GM18519 (cell line): ENCODE measurements around the gene FOXP1.

Experiments used
- ATAC-seq: cut with Tn5 transposase; IDR thresholded peaks from one replicate; pipeline ENCODE4 v1.9.1; 2021; ENCODE audit warnings: mild to moderate bottlenecking, moderate library complexity; ENCODE audit not compliant: unreplicated experiment, low FRiP score

The FOXP1 gene

DNA sequence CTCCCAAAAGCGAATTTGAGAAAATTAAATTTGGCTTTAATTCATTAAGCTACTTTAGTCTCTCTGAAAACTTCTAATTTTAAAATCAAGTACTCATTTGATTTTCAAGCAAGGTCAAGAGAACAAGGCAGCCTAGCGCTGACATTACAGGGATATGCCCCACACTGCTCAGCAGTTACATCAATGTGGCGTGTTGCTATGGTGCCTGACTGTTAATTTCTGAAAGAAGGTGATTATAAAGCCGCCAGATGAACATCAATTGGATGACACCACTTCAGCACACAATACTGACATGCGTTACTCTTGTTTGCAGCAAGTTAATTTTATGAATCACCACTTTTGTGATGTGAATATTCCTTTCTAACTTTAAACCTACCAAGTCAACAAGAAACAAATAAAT, 284.4 kb downstream of the FOXP1 start:
- ATAC-seq = no peak

DNA sequence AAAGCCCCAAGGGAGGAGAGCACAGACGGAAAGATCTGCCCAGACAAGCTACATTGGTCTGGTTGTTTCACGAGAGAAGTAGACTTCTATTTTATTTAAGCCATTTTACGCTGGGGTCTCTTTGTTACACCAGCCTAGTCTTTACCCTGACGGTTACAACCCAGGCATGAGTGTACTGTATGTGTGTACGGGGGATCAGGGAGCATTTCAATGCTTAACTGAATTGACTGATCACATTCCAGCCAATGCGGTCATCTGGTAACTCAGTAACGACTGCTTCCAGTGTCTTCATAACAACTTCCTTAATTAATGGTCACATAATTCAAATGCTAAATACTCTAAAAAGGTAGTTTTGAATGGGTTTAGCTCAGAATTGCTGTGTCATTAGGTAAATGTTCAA, 288.6 kb downstream of the FOXP1 start:
- ATAC-seq = no peak

DNA sequence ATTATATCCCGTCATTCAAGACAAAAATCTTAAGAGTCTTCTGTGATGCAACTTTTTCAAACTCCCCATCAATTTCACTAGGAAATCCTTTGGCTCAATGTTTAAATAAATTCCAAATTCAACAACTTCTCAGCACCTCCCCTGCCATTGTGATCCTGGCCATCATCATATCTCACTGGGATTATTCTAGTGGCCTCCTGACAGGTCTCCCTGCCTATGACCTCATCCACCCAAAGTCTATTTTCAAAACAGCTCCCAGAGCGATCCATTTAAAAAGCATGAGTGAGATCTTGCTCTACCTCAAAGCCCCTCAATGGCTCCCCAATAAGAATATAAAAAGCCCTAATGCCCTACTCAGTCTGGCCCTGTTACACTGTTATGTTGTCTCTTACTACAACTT, 293.2 kb downstream of the FOXP1 start:
- ATAC-seq = no peak

DNA sequence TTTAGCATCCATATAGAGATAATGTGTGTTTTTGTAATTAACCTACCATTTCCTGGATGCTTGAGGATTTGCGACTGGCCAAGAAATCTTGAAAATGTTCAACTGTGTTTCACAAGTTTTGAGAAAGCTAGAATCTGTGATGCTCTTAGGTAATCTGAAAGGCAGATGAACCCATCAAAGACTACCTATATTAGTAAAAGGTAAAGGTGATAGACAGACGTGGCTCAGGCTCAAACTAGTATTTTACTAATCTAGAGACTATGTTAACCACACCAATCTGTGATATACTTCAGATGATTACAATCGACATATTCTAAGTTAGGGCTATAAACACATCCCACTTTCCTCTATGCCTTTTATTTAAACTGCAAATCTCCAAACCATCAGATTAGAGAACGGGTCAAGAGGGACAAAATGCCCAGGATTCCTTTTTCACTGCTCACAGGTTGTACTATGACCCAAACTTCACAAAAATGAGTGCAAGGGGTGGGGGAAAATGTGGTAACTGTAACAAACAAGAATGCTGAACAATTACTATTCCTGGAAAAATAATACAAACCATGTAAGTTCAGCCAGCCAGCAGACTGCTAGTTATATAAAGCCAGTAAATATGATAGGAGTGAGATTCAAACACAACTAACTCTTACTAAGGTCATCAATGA, 295.1 kb downstream of the FOXP1 start:
- no peak for ATAC-seq

DNA sequence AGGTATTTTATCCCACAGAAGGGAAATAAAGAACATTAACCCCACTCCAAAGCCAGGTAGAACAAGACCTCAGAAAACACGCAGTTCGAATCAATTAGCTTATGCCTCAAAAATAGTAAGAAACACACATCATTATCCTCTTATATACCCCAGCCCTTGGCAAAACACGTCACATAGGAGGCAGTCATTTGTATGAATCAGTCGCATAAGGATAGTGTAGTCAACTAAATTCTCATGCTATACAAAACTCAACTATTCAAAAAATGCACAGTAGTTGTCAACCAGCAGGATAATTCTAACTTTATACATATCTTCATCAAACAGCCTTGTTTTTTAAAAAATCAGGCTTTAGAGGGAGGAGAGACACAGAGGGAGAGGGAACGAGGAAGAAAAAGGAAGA, 298.4 kb downstream of the FOXP1 start:
- ATAC-seq = no peak

DNA sequence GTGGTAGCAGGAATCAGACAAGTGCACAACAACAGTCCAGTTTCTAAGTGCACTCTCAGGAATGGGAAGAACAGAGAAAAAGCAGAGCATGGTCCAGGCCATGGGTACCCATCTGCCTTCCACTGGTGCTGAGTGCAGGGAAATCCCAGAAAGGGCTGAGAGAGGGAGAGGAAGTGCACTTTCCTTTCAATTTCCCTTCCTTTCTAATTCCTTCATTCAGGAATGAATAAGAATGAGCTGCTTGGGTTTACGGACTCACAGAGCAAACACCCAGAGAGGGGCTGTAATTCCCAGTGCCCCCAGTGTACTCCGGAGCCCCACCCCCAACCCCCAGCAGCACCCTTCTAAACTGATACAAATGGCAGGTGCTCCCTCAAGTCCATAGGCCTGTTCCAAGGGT, 300.6 kb downstream of the FOXP1 start:
- no peak for ATAC-seq

DNA sequence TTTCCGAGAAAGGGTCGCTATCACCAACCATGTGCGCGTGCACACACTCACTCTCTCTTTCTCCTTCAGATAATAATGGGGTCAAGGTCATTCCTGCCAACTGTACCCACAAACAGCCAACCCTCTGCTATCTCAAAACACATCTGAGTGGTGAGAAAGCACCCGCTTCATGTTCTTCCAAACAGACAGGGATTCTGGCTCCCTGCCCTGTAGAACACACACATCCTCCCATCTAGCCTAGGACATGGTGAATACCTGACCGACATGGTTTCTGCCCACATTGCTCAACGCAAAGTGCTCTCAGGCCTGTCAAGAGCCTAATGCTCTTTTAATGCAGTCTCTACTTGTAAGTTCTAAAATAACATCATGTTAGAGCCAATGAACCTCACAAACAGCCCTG, 302.2 kb downstream of the FOXP1 start:
- no peak for ATAC-seq

DNA sequence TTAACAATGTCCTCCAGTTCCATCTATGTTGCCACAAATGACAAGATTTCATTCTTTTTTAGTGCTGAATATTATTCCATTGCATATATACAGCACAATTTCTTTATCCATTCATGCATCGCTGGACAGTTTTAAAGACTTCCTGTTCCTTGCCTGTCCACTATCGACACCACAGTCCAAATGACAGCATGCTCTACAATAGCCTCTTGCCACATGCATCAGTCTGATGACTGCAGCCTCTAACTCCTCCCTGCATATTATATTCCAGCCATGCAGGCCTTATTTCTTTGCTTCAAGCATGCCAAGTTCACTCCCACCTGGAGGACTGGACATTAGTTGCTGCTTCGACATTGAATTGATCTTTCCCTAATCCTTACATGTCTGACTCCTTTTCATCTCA, 306.2 kb downstream of the FOXP1 start:
- ATAC-seq = no peak

DNA sequence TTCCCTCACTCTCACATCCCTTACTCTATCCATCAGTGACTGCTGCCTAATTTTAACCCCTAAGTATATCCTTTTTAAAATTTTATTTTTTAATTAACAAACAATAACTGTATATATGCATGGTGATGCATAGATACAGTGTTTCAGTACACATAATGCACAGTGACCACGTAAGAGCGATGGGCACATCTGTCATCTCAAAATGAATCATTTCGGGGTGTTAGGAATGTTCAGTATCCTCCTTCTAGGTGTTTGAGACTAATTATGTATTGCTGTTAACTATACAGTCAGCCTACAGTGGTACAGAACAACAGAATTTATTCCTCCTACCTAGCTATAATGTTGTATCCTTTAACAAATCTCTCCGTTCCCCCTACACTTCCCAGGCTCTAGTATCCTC, 307.0 kb downstream of the FOXP1 start:
- no peak for ATAC-seq

DNA sequence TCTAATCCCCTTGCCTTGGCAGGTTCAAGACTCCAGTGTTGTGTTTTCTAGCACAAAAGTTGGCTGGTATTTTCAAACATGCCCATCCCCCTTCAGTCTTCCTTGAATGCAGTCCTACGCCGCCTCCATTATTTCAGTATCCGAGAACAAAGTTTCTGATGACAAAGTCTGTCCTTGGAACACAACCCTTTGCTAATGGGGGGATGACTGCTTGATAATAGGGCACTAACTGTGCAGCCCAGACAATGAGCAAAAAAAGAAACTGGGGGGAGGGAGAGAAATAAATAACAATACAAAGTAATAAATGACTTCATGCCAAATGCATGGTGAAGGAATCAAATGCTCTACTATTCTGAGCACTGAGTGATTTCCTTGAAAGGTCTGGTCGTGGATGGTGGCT, 310.1 kb downstream of the FOXP1 start:
- no peak for ATAC-seq

DNA sequence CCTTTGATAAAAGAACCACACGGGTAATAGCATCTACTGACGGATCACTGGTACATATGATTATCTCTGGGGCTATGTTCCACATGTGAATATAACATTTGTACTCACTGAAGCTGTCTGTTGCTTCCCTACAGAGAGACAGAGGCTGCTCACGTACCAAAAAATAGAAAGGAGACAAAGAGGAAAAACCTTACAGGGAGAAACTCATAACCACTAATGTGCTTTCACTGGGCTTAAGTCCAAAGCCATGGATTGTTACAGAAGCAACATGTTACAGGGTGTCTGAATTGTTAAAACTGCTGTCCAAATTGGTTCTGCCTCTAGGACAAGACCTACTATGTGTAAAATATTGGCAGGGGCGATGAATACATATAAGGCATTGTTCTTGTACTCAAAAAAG, 311.9 kb downstream of the FOXP1 start:
- no peak for ATAC-seq

DNA sequence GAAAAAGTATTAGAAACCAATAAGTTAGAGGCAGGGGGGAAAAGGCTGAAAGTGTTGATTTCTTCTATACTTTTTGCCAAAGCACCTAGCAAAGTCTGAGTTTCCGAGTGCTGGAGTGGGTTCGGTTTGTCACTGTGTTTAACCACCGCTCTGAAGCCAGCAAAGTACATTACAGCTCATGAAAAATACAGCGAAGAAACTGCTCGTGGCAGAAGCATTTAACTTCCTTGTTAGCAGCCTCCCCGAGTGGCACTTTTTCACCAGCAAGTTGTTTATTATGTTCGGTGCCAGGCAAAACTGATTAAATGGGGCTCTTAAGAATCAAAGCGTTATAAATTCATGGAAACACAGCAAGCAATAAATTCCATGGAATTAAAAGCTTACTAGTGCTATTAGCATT, 313.6 kb downstream of the FOXP1 start:
- no peak for ATAC-seq

DNA sequence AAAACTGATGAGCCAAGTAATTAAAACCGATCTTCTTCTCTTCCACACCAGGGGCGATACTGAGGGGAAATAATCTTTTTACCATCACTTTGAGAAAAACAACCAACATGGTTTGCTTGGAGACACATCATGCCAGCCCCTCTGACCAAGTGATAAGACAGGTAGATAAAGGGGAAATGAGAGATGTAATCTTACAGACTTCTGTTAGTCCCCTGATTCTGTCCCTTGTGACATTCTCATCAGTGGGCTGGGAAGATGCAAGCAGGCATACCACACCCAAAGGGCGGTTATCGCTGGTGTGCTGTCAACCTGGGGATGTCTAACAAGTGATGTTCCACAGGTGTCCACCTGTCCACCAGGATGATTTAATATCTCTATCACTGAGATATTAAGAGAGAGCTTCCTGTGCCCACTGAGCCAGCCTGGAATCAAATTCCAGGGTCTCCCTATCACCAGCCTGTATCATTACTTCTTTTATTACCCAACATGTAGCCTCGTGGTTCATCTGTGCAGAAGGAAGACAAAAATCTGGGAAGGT, 315.0 kb downstream of the FOXP1 start:
- no peak for ATAC-seq

DNA sequence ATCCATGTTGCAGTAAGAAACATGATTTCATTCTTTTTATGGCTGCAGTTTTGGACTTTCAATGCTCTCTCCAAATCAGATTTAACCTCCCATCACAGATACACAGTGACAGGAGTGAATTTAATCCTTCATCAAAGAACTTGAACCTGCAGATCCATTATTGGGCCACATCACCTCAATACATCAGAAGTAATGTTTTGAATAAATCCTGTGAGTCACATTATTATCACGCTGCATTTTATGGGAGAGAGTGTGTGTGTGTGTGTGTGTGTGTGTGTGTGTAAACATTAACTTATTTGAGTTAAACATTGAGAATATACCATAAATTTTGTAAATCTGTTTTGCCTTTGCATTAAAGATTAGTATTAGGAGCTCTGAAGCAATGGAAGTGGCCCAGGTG, 316.7 kb downstream of the FOXP1 start:
- ATAC-seq = no peak

DNA sequence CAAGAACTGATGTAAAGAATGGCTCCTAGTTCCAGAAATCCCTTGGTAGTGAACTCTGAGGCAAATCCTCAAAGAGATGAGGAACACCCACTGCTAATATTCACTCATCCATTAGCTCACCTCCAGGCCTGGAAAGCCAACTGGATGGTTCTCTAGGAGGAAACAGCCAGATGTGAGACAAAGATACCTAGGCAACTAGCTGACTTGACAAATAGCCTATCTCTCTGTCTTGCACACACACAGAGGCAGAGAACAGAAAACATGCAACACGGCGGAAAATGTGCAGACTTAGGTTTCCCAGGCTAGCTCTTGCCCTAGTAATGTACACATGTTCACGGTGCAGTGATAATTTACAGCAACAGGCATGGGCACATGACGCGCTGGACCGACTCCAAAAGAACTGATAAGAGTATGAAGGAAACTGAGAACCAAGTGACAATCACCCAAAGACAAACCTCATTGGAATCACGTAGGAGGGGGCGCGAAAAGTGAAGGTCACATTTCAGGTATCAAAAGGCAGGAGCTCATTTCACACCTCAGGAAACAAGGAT, 318.1 kb downstream of the FOXP1 start:
- no peak for ATAC-seq

DNA sequence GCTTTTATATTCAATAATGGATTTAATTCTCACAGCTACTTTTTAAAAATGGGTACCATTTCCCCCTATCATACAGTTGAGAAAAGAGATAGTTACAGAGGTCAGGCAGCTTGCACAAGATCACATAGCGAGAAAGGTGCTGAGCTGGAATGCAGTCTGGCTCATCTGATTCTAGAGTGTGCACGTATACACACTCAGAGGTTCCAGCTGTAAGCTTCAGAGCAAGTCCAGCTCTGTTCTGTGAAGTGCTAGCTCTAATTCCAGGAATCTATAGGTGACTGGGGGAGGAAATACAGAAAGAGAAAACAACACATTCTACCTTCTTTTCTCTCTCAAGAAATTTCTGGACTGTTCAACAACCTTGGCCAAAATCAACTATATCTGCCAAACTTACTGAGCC, 318.7 kb downstream of the FOXP1 start:
- no peak for ATAC-seq

DNA sequence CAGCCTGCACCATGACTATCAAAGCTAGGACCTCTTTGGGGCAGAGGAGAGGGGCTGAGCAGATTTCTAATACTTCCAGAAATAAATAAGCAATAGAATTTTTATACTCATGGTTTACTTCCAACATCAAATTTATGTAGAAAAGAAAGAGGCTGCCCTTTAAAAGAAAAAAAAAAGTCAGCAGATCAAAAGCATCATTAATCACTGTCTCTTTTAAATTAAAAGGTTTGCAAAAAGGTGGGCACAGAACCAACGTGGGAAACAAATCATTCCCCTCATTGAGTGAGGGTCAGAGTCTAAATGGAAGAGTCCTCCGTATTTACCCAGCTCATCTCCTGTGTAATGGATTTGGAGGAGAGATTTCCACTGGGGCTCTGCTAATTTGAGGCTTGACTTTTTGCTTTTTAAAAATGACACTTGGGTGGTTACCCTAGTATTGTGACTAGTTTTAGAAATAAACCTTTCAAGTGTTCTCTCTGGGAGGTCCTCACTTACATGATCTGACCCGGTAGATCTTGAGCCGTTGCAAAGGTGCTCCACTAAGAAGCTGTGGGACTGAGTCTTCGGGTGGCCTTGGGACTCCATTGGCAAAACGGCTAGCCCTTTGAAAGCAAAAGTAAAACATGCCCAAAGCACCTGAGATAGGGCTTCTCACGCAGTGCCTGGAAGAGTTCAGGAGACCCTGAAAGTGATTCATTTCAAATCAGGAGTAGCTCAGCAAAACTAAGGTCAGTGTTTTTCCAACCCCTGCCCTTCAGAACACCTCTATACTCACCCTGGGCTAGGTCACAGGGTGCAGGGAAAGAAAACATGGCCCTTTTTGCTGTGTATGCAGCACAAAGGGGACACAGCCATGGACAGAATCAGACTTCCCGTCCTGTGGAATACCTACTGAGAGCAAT, 320.9 kb downstream of the FOXP1 start:
- ATAC-seq = no peak

DNA sequence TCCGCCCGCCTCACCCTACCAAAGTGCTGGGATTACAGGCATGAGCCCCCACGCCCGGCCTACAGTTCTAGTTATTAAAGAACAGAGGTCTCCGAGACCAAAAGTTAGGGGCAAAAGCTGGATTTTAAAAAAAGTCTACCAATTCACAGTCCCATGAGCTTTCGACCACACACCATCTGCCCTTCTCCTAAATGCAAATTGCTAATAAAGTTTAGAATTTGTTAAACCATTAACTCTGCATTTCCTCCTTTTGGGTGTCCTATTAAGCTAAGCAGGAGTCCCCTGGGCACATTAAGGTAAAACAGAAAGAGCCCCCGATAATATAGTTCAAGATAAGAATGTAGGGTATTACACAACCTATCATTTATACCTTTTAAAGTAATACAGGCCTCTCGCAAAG, 322.7 kb downstream of the FOXP1 start:
- no peak for ATAC-seq

DNA sequence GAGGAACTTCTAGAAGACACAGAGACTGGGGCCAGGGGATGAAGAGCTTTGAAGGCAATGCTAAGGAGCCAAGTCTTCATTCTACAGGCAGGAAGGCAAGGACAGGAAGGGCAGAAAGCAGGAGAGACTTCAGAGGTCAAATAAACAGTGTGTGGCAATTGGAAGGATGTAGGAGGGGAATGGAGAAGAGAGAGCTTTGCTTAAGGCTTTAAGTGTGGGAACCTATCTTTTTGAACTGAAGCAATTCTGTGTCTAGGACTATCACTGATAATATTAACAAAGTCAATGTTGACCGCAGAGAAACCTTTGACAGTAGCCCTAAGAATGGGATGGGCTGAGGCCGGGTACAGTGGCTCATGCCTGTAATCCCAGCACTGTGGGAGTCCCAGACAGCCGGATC, 325.0 kb downstream of the FOXP1 start:
- ATAC-seq = no peak

DNA sequence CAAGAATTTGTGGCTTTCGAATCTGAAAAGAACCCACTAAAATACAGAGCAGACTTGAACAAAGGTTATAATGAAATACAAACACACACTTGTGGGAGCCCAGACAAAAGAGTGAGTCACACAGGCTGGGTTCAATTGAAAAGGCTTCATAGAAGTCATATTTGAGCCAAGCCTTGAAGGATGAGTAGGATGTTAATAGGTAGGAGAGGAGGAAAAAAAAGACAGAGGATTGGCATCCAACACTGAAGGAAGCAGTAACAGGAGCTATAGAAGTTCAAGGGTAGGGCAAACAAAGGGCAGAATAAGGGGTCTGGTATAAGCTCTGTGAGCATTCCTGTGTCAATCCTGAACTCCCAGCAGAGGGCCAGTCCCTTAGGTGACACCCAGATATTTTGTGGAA, 325.4 kb downstream of the FOXP1 start:
- no peak for ATAC-seq

DNA sequence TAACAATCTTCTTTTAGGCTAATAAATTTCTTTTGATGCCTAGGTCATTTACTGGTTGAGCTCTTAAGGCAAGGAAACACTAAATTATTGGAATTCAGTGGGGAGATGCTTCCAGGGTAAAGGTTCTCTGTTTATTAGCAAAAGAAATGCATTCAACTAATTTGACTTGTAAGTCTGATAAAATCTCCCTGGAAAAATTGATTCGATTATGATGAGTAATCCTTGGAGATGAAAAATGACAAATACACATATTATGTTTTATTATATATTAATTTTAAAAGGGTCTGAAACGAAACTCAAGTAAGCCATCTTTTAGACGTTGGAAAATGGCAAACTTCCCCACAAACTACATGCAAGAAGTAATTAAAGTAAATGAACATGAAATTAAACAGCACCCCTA, 328.0 kb downstream of the FOXP1 start:
- no peak for ATAC-seq
